ENCODE data around the gene MTA3.

MTA3 gene

DNA sequence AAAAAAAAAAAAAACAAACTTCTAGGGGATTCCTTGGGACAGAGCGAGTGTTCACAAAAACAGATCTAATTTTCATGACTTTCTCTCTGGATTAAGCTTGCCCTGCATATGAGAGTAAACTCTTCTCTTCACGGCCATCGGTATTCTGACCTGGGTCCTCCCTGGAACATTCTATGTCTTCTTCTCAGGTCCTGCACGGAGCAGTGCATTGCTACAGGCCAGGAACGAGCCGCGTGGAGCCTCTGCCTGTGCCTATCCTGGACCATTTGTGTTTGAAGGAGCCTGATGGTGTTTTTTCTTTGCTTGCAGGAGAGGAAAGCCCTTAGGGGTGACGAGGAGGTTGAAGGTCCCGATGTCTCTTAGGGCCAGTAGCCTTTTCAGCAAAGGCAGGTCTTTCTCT is 197.3 kb downstream of the MTA3 start:
- no peak for DNase-seq

DNA sequence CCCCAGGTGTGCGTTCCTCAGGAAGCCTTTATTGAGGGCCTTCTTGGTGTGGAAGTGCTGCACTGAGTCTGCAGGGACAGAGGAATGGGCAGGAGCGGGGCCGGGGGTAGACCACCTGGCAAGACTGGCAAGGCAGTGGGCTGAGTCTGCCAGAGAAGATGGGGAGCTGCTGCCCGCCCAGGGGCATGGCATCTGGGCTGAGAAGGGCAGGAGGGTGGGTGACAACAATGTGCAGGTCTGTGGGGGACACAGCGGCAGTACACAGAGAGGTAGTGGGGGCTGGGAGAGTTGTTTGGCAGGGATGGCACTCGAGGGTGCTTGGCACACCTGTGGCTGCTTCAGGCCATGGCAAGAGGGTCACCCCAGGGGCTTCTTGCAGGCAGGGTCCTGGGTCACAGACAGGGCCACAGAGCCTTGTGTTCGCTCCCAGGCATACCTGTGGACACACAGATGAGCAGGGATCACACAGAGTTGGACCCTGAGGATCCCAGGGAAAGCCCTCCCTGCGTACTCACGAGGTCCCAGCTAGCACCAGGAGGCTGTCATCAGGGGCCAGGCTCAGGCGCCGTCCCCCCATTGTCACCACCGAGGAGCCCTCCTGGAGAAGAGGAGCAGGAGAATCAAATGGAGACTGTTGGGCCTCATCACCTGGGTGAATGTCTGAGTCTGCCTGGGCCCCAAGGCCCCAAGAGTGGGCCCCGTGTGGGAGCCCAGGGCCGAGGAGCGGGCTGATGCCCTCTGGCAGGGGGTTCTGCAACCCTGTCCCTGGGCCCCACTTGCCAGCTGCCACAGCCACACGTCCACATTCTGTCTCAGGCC is 198.9 kb downstream of the MTA3 start:
- DNase-seq: no peak

DNA sequence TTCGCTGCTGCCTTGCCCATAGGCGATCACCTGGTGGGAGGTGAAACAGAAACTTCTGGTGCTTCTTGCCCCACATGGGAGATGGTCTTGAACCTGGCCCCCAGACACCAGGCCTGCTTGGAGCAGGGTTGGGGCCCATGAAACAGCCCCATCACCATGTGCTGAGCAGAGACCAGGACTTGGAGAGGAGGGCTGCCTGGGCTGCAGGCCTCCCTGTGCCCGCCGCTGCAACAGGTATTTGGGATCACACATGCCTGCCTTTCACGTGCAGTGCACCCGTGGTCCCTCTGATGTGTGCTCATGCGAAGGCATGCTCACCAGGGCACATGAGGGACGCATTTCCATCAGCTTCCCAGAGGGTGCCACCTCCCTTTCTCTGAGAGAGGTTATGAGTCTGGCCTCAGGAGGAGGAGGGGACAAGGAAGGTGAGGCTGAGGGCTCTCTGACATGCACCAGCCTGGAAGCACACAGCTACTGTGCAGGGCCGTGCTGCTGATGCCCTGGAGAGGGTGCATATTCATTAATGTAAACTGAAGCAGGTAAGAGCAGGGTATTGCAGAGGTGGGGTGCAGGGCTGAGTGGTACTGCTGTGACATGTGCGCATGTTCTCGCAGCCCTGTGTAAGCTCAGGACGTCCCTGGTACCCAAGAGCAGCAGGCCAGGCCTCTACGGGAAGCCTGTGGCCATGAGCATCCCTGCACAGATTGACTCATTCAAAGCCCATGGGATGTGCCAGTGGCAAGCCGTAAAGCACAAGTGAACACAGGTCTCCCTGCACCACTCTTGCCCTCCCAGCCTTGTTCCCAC is 199.7 kb downstream of the MTA3 start:
- no peak for DNase-seq

DNA sequence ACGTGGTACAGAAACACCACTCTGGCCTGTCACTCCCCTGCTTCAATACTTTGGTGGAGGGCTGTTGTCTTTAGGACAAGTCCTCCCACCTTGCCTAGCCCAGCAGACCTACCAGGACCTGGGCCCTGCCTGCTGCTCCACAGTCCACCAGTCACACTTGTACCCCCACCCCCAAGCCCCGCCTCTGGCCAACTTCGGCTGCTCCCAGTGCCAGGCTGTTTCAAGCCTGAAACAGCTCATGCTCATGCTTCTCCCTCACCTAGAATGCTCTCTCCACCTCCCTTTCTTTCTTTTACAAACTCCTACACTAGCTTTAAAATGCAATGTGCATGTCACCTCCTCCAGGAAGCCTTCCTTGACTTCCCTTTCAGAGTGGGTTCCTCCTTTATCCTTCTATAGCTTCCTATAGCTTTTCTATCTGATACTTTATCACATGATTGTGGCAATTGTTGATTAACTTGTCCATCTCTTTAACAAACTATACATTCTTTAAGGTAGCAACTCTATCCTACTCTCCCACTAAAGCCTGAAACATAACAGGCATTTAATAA is 200.3 kb downstream of the MTA3 start:
- DNase-seq: no peak

DNA sequence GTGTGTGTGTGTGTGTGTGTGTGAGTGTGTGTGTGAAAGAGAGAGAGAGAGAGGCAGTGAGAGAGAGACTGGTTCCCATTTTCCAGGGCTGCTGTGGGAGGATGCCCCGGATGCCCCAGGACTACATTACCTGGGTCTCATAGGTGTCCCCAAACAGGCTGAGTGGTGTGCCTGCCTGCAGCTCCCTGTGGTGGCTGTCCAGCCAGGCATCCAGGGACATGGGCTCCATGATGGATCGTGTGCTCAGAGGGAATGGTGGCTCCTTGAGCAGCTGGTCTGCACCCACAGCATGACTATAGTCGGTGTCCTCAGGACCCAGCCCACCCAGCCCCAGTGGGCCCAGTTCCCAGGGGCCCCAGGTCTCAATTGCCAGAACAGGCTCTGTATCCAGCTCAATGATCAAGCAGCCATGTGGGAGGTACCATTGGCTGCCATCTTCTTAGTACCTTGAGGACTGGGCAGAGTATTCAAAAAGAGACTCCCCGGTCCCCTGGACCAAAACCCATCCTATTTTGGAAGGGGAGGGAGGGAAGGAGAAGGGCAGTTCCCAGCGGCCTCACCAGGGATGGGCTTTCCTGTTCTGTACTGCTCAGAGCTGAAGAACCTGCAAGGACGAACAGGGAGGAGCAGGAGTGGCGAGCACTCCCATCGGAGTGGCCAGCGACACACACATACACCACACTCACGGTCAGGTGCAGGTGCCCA is 201.3 kb downstream of the MTA3 start:
- no peak for DNase-seq

DNA sequence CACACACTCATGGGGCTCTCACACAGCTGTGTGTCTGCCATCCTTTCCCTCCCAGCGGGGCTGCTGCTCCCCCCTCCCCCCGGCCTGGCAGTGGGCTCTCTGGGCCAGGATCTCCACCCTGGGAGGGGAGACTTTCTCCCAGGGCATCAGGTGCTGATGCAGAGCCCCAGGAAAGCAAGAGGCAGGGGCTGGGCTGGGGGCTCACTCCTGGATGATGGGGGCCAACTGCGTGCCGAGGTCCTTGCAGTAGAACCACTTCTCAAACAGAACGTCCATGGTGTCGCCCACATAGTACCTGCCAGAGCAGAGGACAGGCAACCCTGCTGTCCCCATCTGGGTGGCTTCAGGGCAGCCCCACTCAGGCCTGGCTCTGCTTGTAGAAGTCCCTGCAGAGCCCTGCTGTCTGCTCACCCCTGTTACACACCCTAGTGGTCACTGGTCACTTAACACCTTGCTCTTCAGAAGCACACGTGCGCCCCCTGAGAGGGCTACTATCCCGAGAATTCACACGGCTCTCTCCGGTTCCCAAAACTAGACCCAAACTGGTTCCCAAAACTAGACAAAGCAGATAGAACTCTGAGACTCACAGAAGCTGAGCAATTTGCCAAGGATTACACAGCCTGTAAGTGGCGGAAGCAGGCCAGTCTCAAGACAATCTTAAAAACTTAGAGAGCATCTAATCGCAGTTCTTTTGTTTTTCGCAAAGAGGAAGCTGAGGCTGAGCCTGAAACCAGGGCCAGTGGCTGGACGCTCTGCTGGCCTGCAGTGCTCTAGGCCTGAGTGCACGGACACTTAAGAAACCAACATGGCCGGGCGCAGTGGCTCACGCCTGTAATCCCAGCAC is 202.1 kb downstream of the MTA3 start:
- DNase-seq: peak; percentile 22

DNA sequence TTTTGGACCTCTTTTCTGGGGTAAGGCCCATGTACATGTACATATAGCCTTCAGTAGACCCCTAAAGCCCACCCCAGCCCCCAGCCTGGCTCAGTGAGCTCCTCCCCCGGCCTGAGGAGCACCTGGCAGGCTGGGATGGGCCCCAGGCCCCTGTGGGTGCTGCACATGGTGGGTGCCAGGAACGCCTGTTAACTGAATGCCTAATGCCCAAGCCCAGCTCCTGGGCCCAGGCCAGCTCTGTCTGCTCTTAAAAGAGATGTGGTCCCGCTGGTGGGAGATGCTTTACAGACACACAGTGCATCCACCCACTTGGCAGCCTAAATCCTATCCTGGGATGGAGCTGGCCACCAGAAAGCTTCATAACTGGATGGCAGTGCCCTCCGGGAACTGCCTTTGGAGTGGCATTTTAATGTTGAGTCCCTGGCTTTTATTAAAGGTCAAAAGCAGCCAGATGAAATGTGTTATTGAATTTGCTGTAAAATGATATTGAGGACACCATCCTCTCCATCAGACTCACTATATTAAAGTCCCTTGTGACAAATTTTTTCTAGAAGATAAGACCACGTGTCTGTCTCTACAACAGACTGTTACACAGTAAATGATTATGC is 203.2 kb downstream of the MTA3 start:
- no peak for DNase-seq

DNA sequence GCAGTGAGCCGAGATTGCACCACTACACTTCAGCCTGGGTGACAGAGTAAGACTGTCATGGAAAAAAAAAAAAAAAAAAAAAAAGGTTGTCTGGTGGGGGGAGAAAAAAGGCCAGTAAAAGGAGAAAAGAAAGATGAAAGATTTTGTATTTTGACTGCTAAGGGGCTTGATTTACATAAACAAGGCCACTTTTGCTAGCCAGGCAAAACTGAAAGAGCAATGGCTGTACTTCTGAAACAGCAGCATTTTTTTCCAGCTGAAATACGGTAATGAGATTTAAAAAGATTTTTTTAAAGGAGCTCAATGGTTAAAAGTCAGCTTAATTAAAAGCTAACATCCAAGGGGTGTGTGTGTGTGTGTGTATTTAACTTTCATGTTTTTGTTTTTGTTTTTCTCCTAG is 206.8 kb downstream of the MTA3 start:
- DNase-seq: no peak

DNA sequence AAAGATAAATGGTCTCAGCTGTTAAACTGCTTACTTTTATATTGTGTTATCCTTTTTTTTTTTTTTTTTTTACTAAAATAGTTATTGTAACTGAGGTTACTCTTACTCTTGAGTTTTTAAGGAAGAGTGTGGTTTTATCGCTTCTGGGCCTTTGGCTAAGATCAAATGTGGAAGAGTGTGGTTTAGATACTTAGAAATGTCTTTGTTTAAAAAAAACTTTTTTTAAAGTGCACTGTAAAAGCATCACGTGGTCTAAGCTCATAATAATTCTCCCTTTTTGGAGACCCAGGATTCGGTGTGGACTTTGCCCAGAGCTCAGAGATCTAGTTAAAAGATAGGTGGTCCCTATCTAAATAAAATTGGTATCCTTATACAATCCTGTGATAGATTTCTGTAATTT is 207.4 kb downstream of the MTA3 start:
- no peak for DNase-seq

DNA sequence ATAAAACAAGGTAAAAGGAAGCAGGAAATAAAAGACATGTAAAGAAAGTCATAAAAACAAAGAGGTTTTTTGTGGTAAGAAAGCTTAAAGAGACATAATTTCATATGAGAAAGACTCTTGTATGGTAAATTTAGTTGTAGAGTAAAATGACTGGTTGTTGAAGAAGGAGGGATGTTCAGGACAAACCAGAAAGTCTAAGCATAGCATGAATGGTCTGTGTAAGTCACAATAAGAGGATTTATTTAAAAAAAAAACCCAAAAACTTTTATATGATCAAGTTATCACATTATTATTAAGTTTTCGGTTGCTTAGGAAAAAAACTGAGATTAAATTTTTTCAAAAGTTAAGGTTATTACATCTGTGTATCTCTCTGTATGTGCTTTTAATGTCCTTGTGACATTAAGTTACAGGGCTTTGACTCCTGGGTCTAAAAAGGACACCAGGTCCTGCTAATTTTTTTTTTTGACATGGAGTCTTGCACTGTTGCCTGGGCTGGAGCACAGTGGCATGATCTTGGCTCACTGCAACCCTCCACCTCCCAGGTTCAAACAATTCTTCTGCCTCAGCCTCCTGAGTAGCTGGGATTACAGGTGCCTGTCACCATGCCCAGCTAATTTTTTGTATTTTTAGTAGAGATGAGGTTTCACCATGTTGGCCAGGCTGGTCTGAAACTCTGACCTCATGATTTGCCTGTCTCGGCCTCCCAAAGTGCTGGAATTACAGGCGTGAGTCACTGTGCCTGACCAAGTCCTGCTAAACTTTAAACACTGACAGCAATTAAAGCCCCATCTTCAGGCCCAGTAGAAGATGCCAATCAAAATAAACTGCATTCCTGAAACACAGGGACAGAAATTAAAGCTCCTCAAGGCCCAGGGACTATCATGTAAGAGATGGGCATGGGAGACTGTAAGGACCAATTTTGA is 209.7 kb downstream of the MTA3 start:
- DNase-seq: no peak

DNA sequence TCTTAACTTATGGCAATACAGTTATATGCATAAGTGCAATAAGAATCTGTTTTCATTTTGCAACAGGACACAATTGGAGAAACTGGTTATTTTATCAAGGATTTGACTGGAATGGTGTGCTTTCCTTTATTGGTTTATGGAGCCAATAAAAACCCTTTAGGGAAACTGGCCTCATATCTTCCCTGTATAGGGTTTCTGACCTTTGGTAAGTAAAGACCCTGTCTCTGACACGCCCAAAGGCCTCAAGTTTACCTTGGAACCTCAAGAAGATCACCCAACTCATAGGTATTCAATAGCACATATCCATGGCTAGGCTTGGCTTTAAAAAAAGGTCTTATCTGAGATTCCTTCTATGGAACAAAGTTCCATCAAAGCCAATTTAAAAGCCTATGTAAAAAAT is 212.7 kb downstream of the MTA3 start:
- DNase-seq: no peak

DNA sequence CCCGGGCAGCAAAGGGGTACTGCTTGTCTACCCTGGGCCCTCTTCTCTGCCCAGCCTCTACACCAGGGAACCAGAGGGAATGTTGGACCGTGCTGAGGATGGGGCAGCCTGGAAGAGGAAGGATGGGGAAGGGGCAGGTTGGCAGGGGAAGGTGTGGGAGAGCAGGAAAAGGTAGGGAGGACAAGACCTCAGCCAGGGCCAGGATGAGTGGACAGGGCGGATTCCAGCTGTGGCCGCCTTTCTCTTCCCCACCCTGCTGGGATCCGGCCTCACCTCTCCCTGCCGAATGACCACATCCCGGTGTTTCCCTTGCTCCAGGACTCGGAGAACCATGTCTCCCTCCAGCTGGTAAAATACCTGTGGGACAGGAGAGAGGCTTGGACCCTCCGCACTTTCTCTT is 215.1 kb downstream of the MTA3 start:
- DNase-seq: no peak

DNA sequence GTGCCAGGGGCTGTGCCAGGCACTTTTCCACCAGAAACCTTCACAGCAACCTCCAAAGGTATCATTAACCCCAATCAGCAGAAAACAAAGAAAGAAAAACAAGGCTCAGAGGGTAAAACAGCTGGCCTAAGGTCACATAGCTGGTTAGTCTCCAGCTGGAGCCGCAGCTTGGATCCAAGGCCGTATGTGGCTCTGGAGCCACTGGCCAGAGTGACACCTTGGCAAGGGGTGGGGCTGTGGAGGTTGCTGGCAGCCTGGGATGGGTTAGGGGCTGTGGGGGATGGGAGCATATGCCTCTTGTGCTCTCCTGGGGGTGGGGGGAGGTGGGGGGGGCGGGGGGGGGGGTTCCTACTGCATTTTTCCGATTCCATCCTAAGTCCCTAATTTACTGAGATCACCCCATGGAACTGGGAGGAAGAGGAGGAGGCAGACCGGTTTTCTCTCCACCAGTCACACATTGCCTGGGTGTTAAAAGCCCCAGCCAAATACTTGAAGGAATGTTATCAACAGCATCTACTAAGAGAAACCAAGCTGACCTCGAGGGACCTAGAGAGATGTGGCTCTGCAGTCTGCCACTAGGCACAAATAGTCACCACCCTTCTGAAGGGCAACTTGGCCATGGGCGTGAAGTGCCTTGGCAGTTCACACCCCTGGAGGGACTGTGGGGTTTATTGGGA is 215.9 kb downstream of the MTA3 start:
- no peak for DNase-seq

DNA sequence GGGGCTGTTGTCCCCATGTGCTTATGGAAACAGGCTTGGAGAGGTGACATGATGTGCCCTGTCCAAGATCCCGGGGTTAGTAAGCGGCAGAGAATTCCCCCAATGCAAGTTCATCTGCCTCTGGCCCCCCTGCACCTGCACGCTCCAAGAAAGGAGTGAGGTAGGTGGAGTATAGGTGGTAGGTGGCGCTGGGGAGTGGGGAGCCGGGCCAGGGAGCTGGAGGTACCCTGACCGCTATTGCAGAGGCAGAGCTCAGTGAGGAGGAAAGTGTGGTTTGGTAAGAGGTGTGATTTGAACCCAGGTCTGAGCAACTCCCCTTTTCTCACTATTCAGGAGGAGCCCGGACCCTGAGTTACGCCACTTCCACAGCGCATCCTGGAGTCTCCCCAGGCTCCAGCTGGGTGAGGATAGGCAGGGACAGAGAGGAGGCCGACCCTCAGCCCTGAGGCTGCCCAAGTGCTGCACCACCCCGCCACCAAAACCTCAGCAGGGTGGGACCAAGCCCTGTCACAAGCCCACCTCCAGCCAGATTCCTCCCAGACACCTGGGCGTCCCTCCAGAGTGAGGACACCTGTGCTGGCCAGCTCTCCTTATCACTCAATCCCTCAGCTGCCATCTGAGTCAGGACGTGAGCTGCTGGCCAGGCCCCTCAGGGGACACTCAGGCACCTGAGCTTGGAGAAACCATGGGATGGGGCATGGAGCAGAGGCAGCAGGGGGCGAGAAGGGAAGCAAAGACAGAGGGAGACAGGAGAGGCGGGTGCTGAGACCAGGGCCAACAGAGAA is 218.3 kb downstream of the MTA3 start:
- no peak for DNase-seq

DNA sequence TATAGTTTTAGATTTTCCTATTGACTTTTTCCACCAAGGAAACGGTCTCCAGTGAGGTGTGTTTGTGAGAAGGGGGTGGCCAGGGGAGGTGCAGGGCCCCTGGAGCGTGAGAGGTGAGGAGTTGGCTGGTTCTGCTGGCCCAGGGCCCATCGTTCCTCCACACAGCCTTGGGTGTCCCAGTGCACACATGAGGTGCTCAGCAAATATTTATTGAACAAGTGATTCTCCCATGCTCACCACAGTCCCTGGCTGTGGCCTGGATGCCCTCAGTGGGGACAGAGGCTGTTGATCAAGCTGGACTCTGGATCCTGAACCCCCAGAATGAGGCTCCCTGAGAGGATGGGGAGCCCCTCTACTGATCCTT is 219.0 kb downstream of the MTA3 start:
- DNase-seq: no peak

DNA sequence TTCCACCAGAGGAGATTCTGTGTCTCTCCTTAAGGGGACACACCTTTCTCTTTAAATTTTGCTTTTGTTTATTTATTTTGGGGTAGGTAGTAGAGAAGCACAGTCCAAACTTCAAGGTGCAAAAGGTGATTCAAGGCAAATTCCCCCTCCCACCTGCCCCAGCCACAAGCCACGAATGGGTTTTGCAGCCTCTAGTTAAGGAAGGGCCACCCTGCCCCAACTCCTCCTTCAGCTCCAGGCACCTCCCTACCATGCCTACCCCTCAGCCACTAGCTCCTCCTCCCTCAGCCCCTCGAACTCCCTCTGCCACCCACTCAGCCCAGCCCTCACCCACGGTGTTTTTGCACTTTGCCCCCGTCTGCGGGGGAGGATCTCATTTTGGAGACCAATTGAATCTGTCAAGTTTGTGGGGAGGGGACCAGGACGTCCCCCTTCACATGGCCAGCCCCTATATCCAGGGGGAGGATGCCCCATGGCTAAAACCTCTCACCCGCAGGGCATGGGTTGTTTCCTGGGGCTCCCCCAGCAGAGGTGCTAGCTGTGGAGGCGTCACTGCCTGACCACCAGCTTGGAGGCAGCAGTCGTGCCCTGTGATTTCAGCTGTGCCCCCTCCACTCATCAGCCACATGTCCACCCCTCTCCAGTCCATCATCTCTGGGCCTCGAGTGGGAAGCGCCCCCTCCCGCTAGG is 219.5 kb downstream of the MTA3 start:
- DNase-seq: no peak

DNA sequence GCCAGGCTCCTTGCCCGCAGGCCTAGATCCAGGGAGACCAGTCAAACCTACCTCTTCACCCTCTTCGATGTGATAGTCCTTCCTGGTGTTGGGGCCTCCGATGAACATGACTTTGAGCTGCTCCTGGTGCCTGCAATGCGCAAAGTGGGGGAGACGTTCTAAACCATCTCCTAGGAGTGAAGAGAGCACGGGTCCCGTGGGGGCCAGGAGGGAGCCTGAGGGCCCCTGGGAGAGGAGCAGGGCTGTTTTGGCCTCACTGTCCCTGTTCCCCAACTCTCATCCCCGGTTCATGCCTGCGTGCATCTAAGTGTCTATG is 220.0 kb downstream of the MTA3 start:
- DNase-seq: no peak

DNA sequence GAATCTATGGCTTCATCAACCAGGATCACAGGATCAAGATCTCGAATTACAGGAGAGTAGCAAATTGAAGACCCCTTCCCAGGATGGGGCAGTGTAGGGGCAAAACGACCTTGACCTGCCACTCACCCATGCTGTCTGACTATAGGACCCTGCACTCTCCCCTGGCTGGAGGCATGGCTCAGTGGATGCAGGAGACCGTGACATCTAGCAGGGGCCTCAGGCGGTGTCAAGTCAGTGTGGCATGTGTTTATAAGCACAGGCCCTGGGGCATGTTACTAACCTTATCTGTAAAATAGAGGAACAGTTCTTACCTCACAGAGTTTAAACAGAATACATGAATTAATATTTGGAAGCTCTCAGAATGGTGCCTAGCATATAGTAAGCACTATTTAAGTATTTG is 220.4 kb downstream of the MTA3 start:
- no peak for DNase-seq

DNA sequence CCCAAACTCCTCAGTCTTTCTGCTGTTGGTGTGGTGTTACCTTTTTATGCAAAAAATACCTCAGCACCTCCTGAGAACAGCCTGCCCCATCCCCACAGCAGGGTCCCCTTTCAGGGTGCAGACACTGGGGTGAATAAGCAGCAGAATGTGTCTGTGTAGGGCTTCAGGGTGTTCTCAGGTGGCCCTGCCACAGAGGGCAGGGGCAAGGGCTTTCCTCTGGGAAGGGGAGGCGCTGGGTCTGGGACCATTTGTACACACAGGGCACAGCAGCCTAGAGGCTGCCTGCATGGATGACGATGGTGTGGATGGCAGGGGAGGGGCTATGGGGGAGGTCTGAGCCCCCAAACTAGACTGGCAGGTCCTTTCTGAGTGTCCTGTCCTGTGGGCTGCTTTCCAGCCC is 221.3 kb downstream of the MTA3 start:
- DNase-seq: no peak

Measured in NCI-H226 (cell line).